GM12878 (cell line): Measurements from ENCODE around the gene ZBTB3. TPM values are rescaled to one million over a fixed set of nuclear protein-coding genes. Genes with fewer than 3 reads are reported as not detected.

Source experiments
- CBX3 ChIP-seq: fragments of 200-600 bp; sonication (generic); IDR thresholded peaks from 2 replicates; pipeline ENCODE4 v1.6.1; 2016; ENCODE audit warnings: low read depth, borderline replicate concordance
- CEBPB ChIP-seq, 2 experiments: fragments of 150-350 bp in 1 of 2; IDR thresholded peaks; 2 replicates each; pipeline ENCODE4 v1.6.1; 2012 to 2014; ENCODE audit warnings: low read depth in 2 of 2, low read length in 2 of 2, borderline replicate concordance in 1 of 2, inconsistent platforms in 1 of 2
- CHD1 ChIP-seq: IDR thresholded peaks from 2 replicates; pipeline ENCODE4 v1.6.1; 2012; ENCODE audit warnings: low read depth, low read length, improper control_type of control experiment
- CHD2 ChIP-seq: IDR thresholded peaks from 2 replicates; pipeline ENCODE4 v1.6.1; 2011; ENCODE audit warnings: low read depth, low read length, improper control_type of control experiment, borderline replicate concordance
- ESRRA ChIP-seq: IDR thresholded peaks from 2 replicates; pipeline ENCODE4 v1.6.1; 2012; ENCODE audit warnings: mild to moderate bottlenecking, low read length, improper control_type of control experiment
- HDAC2 ChIP-seq: fragments of 200-600 bp; sonication (generic); IDR thresholded peaks from 2 replicates; pipeline ENCODE4 v1.6.1; 2017
- HDGF ChIP-seq: fragments of 450-650 bp; IDR thresholded peaks from 2 replicates; pipeline ENCODE4 v1.6.1; 2016; ENCODE audit warnings: antibody characterized with exemption
- JUNB ChIP-seq: IDR thresholded peaks from 2 replicates; pipeline ENCODE4 v1.6.1; 2016; ENCODE audit warnings: antibody characterized with exemption, mild to moderate bottlenecking
- KDM1A ChIP-seq: fragments of 200-600 bp; sonication (generic); IDR thresholded peaks from 2 replicates; pipeline ENCODE4 v1.6.1; 2016; ENCODE audit warnings: borderline replicate concordance
- MYC ChIP-seq: IDR thresholded peaks from 2 replicates; pipeline ENCODE4 v1.6.1; 2011; ENCODE audit warnings: mild to moderate bottlenecking, low read length, moderate library complexity, inconsistent platforms; ENCODE audit not compliant: insufficient read depth, insufficient replicate concordance, insufficient read length, severe bottlenecking
- NR2C2 ChIP-seq: IDR thresholded peaks from 2 replicates; pipeline ENCODE4 v1.6.1; 2011; ENCODE audit warnings: borderline replicate concordance, low read depth; ENCODE audit not compliant: control insufficient read depth, insufficient read length
- PAX8 ChIP-seq: fragments of 450-650 bp; IDR thresholded peaks from 2 replicates; pipeline ENCODE4 v1.6.1; 2017; ENCODE audit warnings: mild to moderate bottlenecking, moderate library complexity
- POU2F2 ChIP-seq: IDR thresholded peaks from 3 replicates; pipeline ENCODE4 v1.6.1; 2011; ENCODE audit warnings: low read depth, mild to moderate bottlenecking, low read length, borderline replicate concordance
- RAD51 ChIP-seq: fragments of 450-650 bp; IDR thresholded peaks from 2 replicates; pipeline ENCODE4 v1.6.1; 2016; ENCODE audit warnings: moderate library complexity, mild to moderate bottlenecking, inconsistent platforms
- RFX5 ChIP-seq: IDR thresholded peaks from 2 replicates; pipeline ENCODE4 v1.6.1; 2011; ENCODE audit warnings: low read depth, low read length, improper control_type of control experiment
- SIX5 ChIP-seq: IDR thresholded peaks from 2 replicates; pipeline ENCODE4 v1.6.1; 2011; ENCODE audit warnings: mild to moderate bottlenecking, low read depth, low read length, moderate library complexity; ENCODE audit not compliant: severe bottlenecking
- SPI1 ChIP-seq: IDR thresholded peaks from 2 replicates; pipeline ENCODE4 v1.6.1; 2011; ENCODE audit warnings: low read depth, mild to moderate bottlenecking, low read length, moderate library complexity, borderline replicate concordance; ENCODE audit not compliant: insufficient read depth
- SRF ChIP-seq, 2 experiments: IDR thresholded peaks; 2 replicates each; pipeline ENCODE4 v1.6.1; 2011; ENCODE audit warnings: low read depth in 2 of 2, low read length in 2 of 2, mild to moderate bottlenecking in 1 of 2, moderate library complexity in 1 of 2
- STAT1 ChIP-seq: fragments of 450-650 bp; conservative IDR thresholded peaks from 2 replicates; pipeline ENCODE4 v1.6.1; 2014; ENCODE audit warnings: antibody characterized with exemption, mild to moderate bottlenecking
- ZNF207 ChIP-seq: fragments of 450-650 bp; IDR thresholded peaks from 2 replicates; pipeline ENCODE4 v1.6.1; 2014; ENCODE audit warnings: antibody characterized with exemption, mild to moderate bottlenecking, borderline replicate concordance
- ZNF274 ChIP-seq: IDR thresholded peaks from one replicate; pipeline ENCODE4 v1.8.0; 2011; ENCODE audit not compliant: insufficient read length, insufficient read depth
- polyA plus RNA-seq, 11 experiments: library from polyadenylated mRNA; depleted of rRNA in 4 of 11; unstranded in 6 of 11; stranded (reverse) in 5 of 11; fragments of >200 nt; fragmentation: Nextera tagmentation in 4 of 11; fragmentation: Illumina TruSeq in 1 of 11; extraction: Ambion mirVana in 4 of 11; extraction: Trizol in 1 of 11; gene quantifications; 1 replicate in 1 of 11; 2 replicates in 10 of 11; pipeline versions ENCODE4 v1.2.1 to v1.2.3, GENCODE V29; 2011 to 2016; ENCODE audit warnings: inconsistent platforms in 2 of 11, missing spikeins in 2 of 11, low read depth in 1 of 11
- total RNA-seq, 4 experiments: library from RNA; depleted of rRNA in 3 of 4; stranded (reverse); fragments of >200 nt in 3 of 4; fragmentation: Illumina TruSeq in 1 of 4; extraction: Trizol in 1 of 4; gene quantifications; 2 replicates each; pipeline versions ENCODE4 v1.2.1 to v1.2.3, GENCODE V29; 2013 to 2021
- TF ChIP-seq, protein P1 (sequence below): fragments of 450-650 bp; formaldehyde crosslinking; IDR thresholded peaks from 2 replicates; pipeline ENCODE4 v1.5.0; 2022; ENCODE audit warnings: mild to moderate bottlenecking, missing genetic modification characterization
- TF ChIP-seq, protein P2 (sequence below): fragments of 450-650 bp; IDR thresholded peaks from 2 replicates; pipeline ENCODE4 v1.6.1; 2017; ENCODE audit warnings: antibody characterized with exemption, mild to moderate bottlenecking, moderate library complexity

ZBTB3 gene
- total and polyA plus RNA-seq, 10 of the 15 experiments (the other 5 are each of a cell fraction or from before 2014, with no cell fraction given), result 1.4 to 7.7 (median 4.8) TPM

DNA sequence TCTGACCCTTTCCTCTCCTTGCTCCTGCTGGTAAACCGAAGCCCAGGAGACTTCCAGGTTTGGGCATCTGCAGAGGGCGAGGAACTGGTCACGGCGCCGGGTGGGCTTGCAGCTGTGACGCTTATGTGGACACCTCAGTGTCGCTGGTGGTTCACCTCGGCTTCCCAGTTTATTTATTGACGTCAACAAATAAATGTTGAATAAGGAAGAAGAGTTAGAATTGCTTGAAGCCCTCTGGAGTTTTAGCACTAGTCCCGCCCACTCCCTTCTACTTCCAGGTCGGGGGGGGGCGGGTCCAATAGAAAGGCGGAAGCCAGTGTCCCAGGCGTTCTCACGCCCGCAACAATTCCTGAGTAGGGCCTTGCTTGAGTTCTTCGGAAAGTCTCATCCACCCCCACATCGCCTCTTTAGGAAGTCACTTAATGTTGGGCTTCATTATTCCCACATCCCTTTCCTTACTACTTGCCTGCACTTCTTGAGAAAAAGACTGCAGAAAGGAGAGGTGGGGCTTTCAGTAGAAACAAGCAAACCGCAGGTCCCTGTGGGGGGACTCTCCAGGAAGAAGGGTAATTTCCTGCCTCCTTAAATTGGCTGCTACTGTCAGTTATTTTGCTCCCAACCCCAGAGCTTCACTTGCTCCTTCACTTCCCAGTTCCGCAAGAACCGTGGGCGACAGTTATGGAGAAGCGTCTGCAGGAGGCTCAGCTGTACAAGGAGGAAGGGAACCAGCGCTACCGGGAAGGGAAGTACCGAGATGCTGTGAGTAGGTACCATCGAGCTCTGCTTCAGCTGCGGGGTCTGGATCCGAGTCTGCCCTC lies 25.6 kb downstream of the ZBTB3 start, which contains the start of gene TTC9C (continued):
- TF ChIP-seq ZNF274 (no peak), NR2C2 (peak; percentile 79), ESRRA (no peak; the same call in 1 of the 2 replicates), SRF (IDR thresholded peaks at IDR 0.05; ENCODE audit: low read depth in 2 of 2, low read length in 2 of 2) (peak; percentile 46 to 50; a peak in 1 of 4 replicates), RFX5 (no peak), RAD51 (no peak), PAX8 (no peak), KDM1A (no peak), STAT1 (0 out of 2 replicates have a peak, but pooled peaks have one; percentile 30), HDAC2 (no peak), CHD1 (peak; percentile 43; the same call in 1 of the 2 replicates), ZNF207 (no peak), CHD2 (peak; percentile 81), CBX3 (no peak), HDGF (no peak), CEBPB (IDR thresholded peaks at IDR 0.05; ENCODE audit: borderline replicate concordance in 1 of 2, low read depth in 2 of 2, low read length in 2 of 2) (no peak), POU2F2 (no peak), JUNB (no peak), SIX5 (no peak), SPI1 (peak; percentile 24), MYC (no peak)
- TF ChIP-seq, protein P1, sequence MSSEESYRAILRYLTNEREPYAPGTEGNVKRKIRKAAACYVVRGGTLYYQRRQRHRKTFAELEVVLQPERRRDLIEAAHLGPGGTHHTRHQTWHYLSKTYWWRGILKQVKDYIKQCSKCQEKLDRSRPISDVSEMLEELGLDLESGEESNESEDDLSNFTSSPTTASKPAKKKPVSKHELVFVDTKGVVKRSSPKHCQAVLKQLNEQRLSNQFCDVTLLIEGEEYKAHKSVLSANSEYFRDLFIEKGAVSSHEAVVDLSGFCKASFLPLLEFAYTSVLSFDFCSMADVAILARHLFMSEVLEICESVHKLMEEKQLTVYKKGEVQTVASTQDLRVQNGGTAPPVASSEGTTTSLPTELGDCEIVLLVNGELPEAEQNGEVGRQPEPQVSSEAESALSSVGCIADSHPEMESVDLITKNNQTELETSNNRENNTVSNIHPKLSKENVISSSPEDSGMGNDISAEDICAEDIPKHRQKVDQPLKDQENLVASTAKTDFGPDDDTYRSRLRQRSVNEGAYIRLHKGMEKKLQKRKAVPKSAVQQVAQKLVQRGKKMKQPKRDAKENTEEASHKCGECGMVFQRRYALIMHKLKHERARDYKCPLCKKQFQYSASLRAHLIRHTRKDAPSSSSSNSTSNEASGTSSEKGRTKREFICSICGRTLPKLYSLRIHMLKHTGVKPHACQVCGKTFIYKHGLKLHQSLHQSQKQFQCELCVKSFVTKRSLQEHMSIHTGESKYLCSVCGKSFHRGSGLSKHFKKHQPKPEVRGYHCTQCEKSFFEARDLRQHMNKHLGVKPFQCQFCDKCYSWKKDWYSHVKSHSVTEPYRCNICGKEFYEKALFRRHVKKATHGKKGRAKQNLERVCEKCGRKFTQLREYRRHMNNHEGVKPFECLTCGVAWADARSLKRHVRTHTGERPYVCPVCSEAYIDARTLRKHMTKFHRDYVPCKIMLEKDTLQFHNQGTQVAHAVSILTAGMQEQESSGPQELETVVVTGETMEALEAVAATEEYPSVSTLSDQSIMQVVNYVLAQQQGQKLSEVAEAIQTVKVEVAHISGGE (CRISPR knock-in tag), result no peak
- TF ChIP-seq, protein P2, sequence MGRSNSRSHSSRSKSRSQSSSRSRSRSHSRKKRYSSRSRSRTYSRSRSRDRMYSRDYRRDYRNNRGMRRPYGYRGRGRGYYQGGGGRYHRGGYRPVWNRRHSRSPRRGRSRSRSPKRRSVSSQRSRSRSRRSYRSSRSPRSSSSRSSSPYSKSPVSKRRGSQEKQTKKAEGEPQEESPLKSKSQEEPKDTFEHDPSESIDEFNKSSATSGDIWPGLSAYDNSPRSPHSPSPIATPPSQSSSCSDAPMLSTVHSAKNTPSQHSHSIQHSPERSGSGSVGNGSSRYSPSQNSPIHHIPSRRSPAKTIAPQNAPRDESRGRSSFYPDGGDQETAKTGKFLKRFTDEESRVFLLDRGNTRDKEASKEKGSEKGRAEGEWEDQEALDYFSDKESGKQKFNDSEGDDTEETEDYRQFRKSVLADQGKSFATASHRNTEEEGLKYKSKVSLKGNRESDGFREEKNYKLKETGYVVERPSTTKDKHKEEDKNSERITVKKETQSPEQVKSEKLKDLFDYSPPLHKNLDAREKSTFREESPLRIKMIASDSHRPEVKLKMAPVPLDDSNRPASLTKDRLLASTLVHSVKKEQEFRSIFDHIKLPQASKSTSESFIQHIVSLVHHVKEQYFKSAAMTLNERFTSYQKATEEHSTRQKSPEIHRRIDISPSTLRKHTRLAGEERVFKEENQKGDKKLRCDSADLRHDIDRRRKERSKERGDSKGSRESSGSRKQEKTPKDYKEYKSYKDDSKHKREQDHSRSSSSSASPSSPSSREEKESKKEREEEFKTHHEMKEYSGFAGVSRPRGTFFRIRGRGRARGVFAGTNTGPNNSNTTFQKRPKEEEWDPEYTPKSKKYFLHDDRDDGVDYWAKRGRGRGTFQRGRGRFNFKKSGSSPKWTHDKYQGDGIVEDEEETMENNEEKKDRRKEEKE, result no peak
